H54 (cell line): ENCODE data around the gene ARL8A.
"Not testable (repeated sequence)": the region's sequence is repeated elsewhere in the genome, so short reads cannot be mapped to it uniquely, and the experiment has no call there.

Experiments
- DNase-seq: peaks from one replicate; pipeline ENCODE4 v3.0.0; 2011; ENCODE audit warnings: low spot score, mixed read lengths; ENCODE audit not compliant: insufficient read length
- FAIRE-seq: peaks from 3 replicates; lab custom pipeline; 2011; peaks lifted over from hg19 to GRCh38; lab: Jason Lieb, UNC
- POLR2A ChIP-seq: IDR thresholded peaks from 2 replicates; pipeline ENCODE4 v1.6.1; 2011; ENCODE audit warnings: low read depth, mild to moderate bottlenecking, low read length

The ARL8A gene

GRCh38 chr1:202113690-202114300, 30.7 kb downstream of the ARL8A start:
- no peak for FAIRE-seq
- TF ChIP-seq POLR2A, result no peak
- DNase-seq, result no peak

GRCh38 chr1:202112859-202113689, 31.5 kb downstream of the ARL8A start:
- TF ChIP-seq POLR2A, result no peak
- no peak for FAIRE-seq
- no peak for DNase-seq

- not testable (repeated sequence) for DNase-seq, FAIRE-seq
Observed at GRCh38 chr1:202111589-202111988, 32.9 kb downstream of the ARL8A start.

- DNase-seq (no peak), FAIRE-seq (no peak)
Observed at GRCh38 chr1:202110977-202111376, 33.6 kb downstream of the ARL8A start.

GRCh38 chr1:202107801-202108731, 36.5 kb downstream of the ARL8A start:
- TF ChIP-seq POLR2A, result no peak
- DNase-seq, result no peak
- no peak for FAIRE-seq

More at GRCh38 chr1:202110977-202111376, 33.6 kb downstream of the ARL8A start:
- TF ChIP-seq POLR2A, result no peak

- DNase-seq (no peak), FAIRE-seq (no peak)
- no peak for TF ChIP-seq POLR2A
Observed at GRCh38 chr1:202107321-202107761, 37.2 kb downstream of the ARL8A start.

GRCh38 chr1:202106340-202107254, 37.9 kb downstream of the ARL8A start:
- no peak for DNase-seq
- no peak for FAIRE-seq
- TF ChIP-seq POLR2A, result no peak

- 0 out of 2 replicates have a peak, but pooled peaks have one; percentile 16 for TF ChIP-seq POLR2A
- peak; percentile 72 for DNase-seq
- peak; percentile 33 for FAIRE-seq
Observed at GRCh38 chr1:202105571-202106339, 38.8 kb downstream of the ARL8A start.

GRCh38 chr1:202104073-202104472, 40.5 kb downstream of the ARL8A start:
- TF ChIP-seq POLR2A, result no peak
- DNase-seq, result no peak
- no peak for FAIRE-seq

GRCh38 chr1:202101184-202101583, 43.4 kb downstream of the ARL8A start:
- TF ChIP-seq POLR2A, result no peak
- DNase-seq, result no peak
- FAIRE-seq, result no peak

GRCh38 chr1:202093858-202094257, 50.7 kb downstream of the ARL8A start:
- no peak for TF ChIP-seq POLR2A
- DNase-seq (no peak), FAIRE-seq (no peak)

- FAIRE-seq, result no peak
Observed at GRCh38 chr1:202090994-202091393, 53.5 kb downstream of the ARL8A start.

More at GRCh38 chr1:202090994-202091393, 53.5 kb downstream of the ARL8A start:
- TF ChIP-seq POLR2A, result no peak
- DNase-seq, result no peak
